NCI-H1092 (cell line): ENCODE data around the gene RGS9BP.
"Not testable (repeated sequence)": the region's sequence is repeated elsewhere in the genome, so short reads cannot be mapped to it uniquely, and the experiment has no call there.

ENCODE experiments used
- DNase-seq: peaks from one replicate; lab custom pipeline; 2025; lab: John Stamatoyannopoulos, UW

The RGS9BP gene, protein sequence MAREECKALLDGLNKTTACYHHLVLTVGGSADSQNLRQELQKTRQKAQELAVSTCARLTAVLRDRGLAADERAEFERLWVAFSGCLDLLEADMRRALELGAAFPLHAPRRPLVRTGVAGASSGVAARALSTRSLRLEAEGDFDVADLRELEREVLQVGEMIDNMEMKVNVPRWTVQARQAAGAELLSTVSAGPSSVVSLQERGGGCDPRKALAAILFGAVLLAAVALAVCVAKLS

GRCh38 chr19:32675720-32676185 is at the start of gene RGS9BP:
Gene RGS9BP, plus strand, starts transcription at chr19:32675848. Its CDS starts 416 bp downstream, at chr19:32676264.
- DNase-seq, result peak; percentile 5

DNA sequence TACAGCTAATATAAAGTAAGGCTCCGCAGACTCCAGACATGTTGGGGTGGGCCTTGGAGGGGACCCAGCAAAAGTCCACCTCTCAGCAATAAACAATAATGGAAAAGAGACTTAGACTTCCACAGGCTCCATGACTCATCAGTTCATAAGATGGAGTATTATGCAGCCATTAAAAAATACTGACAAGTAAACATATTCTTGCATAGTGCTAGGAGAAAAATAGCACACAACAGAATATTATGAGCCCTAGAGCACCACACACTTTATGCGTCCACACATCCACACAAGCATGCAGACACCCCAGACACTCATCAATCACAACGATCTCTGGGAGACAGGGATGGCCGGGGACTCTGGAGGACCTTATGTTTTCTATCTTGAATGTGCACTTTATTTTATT is 48.7 kb upstream of the RGS9BP start:
- no peak for DNase-seq

DNA sequence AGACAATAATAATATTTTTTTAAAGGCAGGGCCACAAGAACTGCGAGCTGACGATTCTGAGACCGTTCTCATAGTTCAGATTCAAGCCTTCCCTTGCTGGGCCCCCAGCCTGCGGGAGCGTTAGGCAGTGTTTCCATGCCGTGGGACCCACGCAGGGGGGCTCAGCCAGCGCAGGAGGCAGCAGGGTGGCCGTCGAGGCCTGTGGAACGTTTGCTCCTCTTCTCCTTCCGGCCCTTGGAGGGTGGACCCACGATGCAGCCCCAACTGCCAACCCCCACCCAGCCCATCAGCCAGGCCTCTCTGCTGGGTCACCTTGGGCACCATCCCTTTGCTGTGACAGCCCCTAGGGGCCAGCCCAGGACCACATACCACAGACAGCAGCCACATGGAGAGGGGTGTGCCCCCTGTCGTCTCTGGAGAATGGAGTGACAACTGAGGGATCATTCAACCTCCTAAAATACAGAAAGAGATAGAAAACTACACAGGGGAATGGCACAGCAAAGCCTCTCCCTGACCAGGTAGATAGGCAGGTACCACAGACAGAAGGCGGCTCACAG is 47.9 kb upstream of the RGS9BP start:
- no peak for DNase-seq

- DNase-seq, result no peak
These were observed 45.3 kb upstream of the RGS9BP start for GRCh38 chr19:32630338-32630737.

- no peak for DNase-seq
These were observed 44.3 kb upstream of the RGS9BP start for GRCh38 chr19:32631381-32631780.

DNA sequence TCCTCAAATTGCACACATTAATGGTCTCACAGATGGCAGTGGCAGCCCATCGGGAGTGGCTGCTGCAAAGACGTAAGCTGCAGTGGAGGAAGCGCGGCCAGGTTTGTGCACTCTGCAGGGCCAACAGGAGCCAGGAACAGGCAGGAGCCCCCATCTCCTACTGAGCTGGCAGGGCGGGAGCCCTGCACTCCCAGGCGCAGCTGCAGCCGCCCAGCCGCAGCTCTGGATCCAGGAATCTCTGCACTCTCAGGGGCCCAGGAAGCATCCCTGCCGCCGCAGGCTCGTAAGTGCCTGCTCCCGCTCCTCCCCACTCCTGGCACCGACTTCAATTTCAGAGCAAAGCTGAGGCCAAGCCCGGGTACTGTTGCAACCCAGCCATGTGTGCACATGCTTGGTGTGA is 38.2 kb upstream of the RGS9BP start:
- no peak for DNase-seq

DNA sequence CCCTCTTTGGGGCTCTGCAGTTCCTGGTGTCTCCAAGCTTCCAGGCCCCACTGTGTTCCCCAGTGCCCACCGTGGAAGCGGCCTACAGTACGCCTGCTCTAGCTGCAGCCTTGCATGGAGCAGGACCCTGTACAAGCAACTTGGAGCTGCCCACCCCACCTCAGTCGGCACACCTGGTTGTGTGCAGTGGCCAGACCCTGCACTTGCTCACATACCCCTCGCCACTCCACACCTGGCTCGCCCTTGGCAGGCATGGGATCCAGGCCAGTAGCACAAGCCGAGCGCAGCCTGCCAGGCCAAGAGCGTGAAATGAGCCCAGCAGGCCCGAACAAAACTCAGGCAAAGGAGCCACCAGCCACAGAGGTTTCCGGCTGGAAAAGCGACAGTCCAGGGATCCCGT is 37.0 kb upstream of the RGS9BP start:
- no peak for DNase-seq

DNA sequence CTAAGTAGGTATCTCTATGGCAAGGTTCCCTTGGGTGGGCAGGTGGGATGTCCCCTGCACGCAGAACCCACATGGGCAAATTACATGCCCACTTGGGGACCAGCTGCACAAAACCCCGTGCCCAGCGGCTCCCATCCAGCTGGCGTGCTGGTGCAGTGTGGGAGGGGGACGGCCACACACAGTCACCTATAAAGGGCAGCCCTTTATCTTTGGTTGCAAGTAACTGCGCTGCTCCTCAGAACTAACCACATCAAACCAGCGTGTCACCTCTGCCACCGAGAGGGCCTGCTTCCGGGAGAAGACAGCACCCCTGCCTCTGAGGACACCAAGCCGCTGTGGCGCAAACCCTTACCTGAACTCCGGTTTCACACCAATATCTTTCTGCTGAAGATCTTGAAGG is 32.9 kb upstream of the RGS9BP start:
- DNase-seq, result no peak

DNA sequence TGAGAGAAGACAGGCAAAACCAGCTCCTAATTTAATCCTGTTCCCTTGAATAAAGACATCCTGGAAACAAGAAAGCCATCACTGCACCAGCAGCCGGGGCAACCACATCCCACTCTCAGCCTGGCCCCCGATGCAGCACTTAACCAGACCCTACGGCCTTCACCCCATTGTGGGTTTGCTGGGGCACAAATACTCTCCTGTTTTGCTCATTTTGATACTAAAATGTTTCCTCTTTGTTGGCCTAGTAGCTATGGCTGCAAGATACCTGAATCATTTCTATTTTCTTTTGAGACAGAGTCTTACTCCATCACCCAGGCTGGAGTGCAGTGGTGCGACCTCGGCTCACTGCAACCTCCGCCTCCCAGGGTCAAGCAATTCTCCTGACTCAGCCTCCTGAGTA is 29.1 kb upstream of the RGS9BP start:
- DNase-seq, result no peak

DNA sequence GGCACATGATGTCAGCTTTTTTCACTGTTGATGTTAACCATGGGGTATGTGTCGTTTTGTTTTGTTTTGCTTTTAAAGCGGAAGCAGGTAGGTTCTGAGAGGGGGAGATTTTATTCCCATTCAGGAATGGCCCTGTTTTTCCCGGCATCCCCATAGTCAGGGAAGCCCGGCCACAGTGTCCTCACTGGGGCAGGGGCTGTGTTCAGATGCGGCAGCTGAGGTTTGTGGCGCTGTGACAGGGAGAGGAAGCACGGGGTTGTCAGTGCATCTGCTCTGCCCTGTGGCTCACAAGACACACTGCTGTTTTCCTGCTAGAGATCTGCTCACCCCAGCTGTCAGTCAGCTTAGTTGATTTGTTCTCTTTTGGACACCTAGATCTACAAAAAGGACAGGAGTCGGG is 28.3 kb upstream of the RGS9BP start:
- DNase-seq, result no peak

- DNase-seq, result no peak
These were observed 25.9 kb upstream of the RGS9BP start for GRCh38 chr19:32649751-32650150.

DNA sequence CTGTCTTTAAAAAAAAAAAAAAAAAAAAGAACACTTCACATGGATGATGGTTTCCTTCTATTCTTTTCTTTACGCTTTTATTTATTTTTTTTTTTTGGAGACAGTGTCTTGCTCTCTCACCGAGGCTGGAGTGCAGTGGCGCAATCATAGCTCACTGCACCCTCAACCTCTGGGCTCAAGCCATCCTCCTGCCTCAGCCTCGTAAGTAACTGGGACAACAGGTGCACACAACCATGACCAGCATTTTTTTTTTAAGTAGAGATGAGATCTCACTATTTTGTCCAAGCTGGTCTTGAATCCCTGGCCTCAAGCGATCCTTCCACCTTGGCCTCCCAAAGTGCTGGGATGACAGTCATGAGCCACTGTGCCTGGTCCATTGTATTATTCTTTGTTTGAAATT is 25.0 kb upstream of the RGS9BP start:
- DNase-seq, result no peak

GRCh38 chr19:32651729-32652140 is 23.9 kb upstream of the RGS9BP start:
- no peak for DNase-seq

GRCh38 chr19:32652331-32652730 is 23.3 kb upstream of the RGS9BP start:
- not testable (repeated sequence) for DNase-seq

DNA sequence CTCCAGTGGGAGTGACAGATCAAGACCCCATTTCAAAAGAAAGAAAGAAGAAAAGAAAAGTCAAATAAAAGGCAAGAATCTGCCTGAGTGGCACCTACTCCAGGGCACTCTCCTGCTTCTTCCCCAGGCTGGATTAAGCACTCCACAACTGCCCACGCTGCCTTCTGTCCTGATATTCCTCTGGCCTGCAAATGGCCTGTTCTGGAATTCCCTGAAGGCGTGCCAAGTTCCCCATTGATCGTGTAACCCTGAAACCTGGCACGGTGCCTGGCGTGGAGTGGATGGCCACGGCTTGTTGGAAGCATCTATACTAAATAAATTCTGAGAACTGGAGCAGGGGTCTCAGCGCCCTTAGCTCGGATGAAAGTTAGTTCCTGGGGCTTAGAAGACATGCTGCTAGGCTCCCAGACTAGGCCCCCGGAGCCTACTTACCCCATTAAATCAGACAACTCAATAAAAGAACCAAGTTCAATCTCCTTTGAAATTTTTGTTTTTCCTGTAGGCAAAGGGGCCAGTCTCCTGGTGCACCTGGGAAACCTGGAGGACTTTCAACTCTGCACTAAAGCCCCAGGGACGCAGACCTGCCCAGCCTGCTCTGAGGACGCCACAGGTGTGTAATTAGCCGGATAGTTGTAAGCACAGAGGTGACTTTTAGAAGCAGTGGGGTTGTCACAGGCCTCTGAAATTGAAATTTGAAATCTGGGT is 22.6 kb upstream of the RGS9BP start:
- no peak for DNase-seq

- no peak for DNase-seq
These were observed 22.1 kb upstream of the RGS9BP start for GRCh38 chr19:32653599-32653915.

DNA sequence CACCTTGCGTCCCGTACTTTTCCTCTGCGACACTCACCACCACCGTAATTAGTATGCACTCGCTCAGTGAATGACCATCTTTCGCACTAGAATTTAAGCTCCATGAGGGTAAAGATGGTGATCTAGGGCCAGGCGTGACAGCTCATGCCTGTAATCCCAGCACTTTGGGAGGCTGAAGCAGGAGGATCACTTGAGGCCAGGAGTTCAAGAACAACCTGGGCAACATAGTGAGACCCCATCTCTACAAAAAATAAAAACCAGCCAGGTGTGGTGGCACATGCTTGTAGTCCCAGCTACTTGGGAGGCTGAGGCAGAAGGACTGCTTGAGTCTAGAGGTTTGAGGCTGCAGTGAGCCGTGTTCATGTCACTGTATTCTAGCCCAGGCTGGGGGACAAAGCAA is 19.3 kb upstream of the RGS9BP start:
- DNase-seq, result not testable (repeated sequence)

DNA sequence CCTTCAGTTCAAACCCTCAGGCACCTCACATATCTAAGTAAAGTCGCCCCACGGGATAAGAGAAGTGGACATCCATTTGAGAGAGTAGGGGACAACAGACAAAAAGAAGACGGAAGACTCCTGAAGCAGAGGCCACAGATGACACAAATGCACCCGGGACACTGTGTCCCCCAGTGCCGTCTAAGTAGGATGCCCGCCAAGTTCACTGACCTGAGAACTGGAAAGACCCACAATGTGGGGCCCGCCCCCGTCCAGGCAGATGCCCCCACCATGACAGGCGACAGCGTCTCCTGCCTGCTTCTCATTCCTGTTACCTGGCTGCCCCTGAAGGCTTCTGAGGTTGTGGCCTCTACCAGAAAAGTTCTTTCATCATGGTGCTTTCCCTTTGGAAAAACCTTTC is 17.6 kb upstream of the RGS9BP start:
- DNase-seq, result no peak

GRCh38 chr19:32658527-32658926 is 17.1 kb upstream of the RGS9BP start:
- no peak for DNase-seq

DNA sequence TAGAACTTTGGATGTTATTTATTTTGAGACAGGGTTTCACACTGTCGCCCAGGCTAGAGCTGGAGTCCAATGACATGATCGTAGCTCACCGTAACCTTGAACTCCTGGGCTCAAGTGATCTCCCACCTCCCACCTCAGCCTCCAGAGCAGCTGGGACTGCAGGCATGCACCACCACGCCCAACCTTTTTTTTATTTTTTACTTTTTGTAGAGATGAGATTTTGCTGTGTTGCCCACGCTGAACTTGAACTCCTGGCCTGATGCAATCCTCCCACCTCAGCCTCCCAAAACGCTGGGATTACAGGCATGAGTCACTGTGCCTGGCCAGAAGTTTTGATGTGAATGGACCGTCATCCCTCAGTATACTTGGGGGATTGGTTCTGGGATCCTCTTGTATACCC is 14.3 kb upstream of the RGS9BP start:
- no peak for DNase-seq

DNA sequence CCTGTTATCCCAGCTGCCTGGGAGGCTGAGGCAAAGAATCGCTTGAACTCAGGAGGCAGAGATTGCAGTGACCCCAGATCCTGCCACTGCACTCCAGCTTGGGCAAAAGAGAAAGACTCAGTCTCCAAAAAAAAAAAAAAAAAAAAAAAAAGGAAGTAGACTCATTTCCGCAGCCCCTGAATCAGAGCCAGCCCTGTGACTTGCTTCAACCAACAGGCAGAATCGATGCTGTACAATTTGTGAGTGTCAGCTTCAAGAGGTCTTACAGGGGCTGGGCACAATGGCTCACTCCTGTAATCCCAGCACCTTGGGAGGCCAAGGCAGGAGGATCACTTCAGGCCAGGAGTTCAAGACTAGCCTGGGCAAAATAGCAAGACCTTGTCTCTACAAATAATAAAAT is 13.5 kb upstream of the RGS9BP start:
- no peak for DNase-seq

DNA sequence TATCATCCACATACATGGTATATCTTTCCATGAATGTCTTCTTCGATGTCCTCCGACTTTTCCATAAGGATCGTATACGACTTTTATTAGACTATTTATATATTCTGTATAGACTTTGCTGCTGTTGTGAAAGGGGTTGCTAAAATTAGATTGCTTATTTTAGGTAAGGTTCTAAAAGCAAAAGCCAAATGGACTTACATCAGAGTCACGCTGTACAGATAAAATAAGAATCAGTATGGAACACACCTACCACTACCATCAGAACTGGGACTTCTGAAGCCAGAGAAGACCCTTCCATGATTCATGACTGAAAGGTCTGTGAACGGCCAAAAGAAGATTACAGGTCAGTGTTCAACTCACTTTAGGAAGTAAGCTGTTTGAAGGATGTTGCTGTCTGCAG is 9.6 kb upstream of the RGS9BP start:
- no peak for DNase-seq

GRCh38 chr19:32669310-32669709 is 6.3 kb upstream of the RGS9BP start:
- DNase-seq, result no peak
